Activated T-cell treated with anti-CD3 and anti-CD28 coated beads for 24 hours (primary cell): ENCODE measurements around the gene ACAN.

Source experiments
- DNase-seq: peaks from one replicate; pipeline ENCODE4 v3.0.0-alpha.2; 2020; ENCODE audit warnings: low read depth

ACAN gene

DNA sequence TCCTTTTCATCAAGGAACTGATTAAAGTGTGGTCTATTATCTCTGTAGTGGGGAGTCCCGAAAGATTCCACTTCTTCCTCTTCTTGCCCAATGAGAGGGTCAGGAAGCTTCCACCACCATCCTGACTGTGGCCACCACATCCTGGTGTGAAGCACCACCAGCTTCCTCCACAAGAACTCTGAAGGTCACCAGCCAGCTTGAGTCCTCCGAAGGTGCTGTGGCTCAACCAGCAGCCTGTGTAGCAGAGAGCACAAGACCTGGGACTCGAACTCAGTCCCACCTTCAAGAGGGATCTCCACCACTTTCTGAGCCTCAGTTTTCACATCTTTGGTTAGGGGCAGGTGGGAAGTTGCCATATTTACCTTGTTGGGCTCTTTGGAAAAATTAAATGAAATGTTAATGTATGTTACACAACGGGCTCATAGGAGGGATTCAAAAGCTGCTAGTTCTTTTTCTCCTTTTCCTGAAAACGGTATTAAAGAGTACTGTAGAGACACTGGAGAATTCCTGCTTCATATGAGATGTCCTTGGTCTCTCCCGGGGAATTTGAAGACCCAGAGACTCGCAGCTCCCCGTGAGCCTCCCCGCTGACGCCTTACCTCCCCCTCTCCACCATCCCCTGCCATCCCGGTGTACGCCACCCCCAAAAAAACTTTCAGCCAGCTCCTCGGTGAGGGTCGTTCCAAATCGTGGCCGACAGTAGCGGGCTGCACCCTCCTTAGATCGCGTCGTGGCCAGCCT is 816 bp upstream of the ACAN start:
- no peak for DNase-seq

DNA sequence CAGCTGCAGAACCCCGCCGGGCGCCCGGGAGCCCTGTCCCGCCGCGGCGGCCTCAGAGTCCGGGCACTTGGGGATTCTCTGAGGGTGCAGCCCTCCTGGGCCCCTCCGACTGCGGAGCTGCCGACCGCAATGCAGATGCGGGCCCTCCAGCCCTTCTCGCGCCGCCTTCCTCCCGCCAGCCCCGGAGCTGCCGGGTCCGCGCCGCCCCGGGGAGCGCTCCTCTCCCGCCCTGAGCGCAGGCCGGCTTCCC is 320 bp upstream of the ACAN start:
- no peak for DNase-seq

- DNase-seq, result no peak
These were observed 648 bp downstream of the ACAN start for GRCh38 chr15:88803920-88804247.

GRCh38 chr15:88804257-88804656 is 1.0 kb downstream of the ACAN start:
- no peak for DNase-seq

DNA sequence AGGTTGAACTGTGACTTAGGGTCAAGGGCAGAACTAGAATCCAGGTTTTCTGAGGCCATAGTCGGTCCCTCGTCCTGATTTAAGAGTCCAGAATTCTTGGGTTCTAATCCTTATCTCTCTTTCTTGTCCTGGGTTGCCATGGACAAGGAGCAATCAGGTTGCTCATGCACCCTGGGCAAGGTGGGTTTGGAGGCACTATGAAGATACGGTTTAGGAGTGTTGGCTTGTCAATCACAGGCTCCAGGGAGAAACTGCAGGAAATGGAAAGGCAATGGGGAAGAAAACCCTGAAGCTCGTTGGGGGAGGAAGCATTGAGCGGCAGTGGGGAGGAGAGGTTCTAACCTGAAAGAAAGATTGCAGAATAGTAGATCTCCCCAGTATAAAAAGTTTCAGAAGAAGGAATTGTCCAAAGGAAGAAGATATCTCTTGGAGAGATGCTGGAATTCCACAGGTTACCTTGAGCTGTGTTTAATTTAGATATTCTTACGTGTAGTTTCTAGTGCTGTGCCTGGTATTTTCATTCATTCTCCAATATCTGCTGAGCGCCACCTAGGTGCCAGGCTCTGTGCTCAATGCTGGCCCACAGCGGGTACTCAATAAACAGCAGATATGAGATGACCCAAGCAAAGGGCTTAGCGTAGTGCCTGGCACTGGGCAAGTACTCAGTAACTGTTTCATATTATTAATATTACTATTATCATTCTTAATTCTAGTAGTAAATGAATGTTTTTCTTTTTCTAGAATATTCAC is 2.0 kb downstream of the ACAN start:
- DNase-seq, result no peak

DNA sequence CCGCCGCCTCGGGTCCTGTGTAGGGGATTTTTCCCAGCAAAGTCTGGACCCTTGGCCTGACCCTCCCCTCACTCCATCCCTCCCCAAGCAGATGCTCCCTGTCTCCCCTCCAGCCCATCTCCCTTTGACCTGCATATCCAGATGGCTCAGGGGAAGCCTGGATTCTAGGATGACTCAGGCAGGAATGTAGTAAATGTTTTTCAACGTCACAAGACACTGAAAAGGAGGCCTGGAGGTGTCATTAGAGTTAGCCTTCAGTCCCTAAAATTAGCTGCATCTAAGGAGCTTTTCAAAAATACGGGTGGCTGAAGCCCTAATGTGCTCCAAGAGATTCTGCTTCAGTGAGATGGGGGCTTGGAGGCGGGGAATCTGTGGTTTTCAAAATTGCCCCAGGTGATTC is 7.2 kb downstream of the ACAN start:
- DNase-seq, result no peak

GRCh38 chr15:88812133-88812532 is 8.9 kb downstream of the ACAN start:
- no peak for DNase-seq

GRCh38 chr15:88813960-88814359 is 10.7 kb downstream of the ACAN start:
- DNase-seq, result no peak

DNA sequence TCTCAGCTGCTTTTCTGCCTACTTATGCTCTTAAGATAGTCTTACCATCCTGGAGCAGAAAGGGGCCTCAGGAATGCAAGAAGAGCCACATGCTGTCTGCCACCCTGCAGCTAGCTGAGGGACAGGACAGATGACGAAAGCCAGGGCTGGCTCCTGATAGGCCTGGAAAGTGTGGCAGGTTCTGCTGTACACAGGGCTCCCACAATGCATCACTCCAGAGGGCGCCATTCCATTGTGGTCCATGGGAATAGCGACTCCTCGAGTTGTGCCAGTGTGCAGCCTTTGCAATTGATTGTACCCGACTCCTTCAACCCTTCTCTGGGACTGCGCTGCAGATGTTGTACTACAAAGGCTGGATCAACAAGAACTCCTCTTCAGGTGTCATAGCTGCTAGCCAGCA is 11.2 kb downstream of the ACAN start:
- no peak for DNase-seq

- no peak for DNase-seq
These were observed 15.7 kb downstream of the ACAN start for GRCh38 chr15:88818920-88819319.

GRCh38 chr15:88821993-88822392 is 18.8 kb downstream of the ACAN start:
- DNase-seq, result no peak

- DNase-seq, result no peak
These were observed 25.6 kb downstream of the ACAN start for GRCh38 chr15:88828791-88829190.

DNA sequence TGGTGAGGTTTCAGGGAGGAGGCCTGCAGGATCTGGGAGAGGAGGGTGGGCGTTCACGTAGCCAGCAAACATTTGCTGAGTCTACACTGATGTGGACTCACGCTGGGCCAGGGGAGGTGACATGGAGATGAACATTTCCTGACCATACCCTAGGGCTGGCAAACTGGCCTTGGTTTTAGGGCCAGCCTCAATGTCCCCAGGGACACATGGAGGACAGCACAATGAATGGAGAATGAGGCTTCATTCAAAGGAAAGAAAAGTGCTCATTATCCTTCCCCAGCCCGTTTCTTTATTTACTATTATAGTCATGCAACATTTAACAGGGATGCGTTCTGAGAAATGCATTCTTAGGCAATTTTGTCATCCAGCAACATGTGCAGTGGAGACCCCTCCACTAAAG is 26.8 kb downstream of the ACAN start:
- no peak for DNase-seq

GRCh38 chr15:88832820-88833730 is 29.8 kb downstream of the ACAN start:
- DNase-seq, result no peak

DNA sequence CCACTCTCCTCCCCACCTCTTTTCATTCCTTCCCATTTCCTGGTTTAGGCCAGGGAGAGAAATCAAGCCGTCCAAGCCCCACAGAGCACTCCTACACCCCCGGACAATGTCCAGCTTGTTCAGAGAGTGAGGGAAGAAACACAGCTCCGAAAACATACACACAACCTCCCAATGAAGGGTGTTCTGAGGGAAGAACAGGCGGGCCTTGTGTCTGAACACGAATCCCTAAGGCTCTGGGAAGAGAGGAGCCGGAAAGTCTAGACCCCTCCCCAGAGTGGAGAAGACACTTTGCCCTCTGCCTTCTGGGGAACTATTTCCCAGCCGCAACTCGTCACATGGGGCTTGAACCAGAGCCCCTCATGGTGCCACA is 30.5 kb downstream of the ACAN start:
- no peak for DNase-seq

DNA sequence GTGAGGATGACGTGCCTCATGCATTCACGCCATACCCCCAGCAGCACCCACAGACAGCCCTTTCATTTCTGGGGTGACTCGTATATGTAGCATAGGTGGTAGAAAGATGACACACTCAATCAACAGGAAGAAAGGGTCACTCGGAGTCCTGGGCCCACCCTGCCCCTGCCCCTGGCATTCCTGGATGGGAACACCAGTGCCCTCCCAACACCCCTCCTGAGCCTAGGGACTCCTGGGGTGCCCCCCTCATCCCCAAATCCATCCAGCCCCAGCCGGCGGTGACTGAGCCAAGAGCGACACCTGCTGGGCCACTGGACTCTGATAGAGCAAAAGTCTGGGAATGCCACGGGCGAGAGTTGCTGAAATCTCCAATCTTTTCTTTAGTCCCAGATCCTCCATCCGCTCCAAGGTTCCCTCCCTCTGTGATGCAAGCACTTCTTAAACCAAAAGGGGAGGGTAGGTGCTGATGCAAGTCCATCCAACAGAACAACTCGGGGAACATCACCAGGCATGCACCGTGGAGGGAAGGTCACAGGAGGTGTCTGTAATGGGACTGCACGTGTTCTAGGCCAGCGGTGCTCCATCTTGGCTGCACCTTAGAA is 31.1 kb downstream of the ACAN start:
- no peak for DNase-seq

- no peak for DNase-seq
These were observed 31.9 kb downstream of the ACAN start for GRCh38 chr15:88835119-88835518.

- no peak for DNase-seq
These were observed 32.4 kb downstream of the ACAN start for GRCh38 chr15:88835646-88836045.

GRCh38 chr15:88838667-88839066 is 35.4 kb downstream of the ACAN start:
- no peak for DNase-seq

GRCh38 chr15:88839146-88839545 is 35.9 kb downstream of the ACAN start:
- DNase-seq, result no peak

DNA sequence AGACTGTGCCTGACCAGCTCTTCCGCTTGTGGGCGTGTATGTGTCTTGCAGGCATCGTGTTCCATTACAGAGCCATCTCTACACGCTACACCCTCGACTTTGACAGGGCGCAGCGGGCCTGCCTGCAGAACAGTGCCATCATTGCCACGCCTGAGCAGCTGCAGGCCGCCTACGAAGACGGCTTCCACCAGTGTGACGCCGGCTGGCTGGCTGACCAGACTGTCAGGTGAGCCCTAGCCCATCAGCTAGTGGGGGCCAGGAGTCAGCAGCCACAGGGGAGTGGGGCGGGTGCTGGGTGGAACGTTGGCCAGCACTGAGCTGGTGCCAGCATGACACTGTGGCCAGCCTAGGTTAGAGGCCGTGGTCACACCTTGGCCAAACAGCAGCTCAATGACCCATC is 36.7 kb downstream of the ACAN start:
- no peak for DNase-seq

GRCh38 chr15:88841236-88841635 is 38.0 kb downstream of the ACAN start:
- DNase-seq, result no peak

DNA sequence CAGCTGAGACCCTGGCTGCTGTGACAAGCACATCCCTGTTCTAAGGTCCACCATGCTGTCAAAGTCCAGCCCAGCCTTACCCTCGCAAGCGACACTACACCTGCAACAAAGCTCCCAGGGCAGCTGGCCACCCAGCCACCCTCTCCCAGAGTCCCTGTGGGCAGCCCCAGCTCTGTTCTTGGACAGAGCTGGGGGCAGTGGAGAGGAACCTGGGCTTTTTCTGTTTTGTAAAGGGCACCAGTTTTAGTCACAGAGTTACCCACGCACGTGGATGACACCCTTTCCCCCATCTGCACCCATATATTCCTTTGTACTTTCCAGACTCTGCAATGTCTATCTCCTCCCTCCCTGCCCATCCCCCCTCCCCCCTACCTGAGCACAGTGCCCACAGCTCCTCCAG is 38.9 kb downstream of the ACAN start:
- no peak for DNase-seq
